ENCODE data around the gene CBLIF.

DNA sequence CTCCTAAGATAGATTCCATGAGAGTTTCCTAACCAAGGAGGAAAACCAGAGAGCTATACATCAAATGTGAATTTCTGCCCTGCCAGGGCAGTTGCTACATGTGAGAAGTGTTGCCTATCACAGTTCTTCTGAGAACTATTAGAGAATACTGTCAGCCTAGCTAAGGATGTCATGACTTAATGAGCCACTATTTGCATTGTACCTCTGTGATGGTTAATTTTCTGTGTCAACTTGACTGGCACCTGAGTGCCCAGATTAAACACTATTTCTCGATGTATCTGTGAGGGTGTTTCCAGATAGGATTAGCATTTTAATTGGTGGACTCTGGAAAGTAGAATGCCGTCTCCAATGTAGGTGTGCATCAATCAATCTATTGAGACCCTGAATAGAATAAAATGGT lies 22.6 kb upstream of the CBLIF start:
- TF ChIP-seq, protein P1, sequence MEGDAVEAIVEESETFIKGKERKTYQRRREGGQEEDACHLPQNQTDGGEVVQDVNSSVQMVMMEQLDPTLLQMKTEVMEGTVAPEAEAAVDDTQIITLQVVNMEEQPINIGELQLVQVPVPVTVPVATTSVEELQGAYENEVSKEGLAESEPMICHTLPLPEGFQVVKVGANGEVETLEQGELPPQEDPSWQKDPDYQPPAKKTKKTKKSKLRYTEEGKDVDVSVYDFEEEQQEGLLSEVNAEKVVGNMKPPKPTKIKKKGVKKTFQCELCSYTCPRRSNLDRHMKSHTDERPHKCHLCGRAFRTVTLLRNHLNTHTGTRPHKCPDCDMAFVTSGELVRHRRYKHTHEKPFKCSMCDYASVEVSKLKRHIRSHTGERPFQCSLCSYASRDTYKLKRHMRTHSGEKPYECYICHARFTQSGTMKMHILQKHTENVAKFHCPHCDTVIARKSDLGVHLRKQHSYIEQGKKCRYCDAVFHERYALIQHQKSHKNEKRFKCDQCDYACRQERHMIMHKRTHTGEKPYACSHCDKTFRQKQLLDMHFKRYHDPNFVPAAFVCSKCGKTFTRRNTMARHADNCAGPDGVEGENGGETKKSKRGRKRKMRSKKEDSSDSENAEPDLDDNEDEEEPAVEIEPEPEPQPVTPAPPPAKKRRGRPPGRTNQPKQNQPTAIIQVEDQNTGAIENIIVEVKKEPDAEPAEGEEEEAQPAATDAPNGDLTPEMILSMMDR (IDR thresholded peaks at IDR 0.05) = no peak
- TF ChIP-seq POLR2A (IDR thresholded peaks at IDR 0.05) = no peak

All from testis (tissue), 2 donors.